Frontal cortex (tissue), 4 donors: ENCODE data around the gene CDK16. TPM values are rescaled to one million over a fixed set of nuclear protein-coding genes. Genes with fewer than 3 reads are reported as not detected.
A peak's percentile ranks its signal among the peaks of the same experiment; 100 is the strongest.

ENCODE experiments used
- DNase-seq, 2 donors: peaks; one replicate each; pipeline ENCODE4 v3.0.0; 2012; ENCODE audit warnings: low spot score in 2 of 2
- FAIRE-seq: peaks from 2 replicates; lab custom pipeline; 2012; peaks lifted over from hg19 to GRCh38; lab: Jason Lieb, UNC
- total RNA-seq: library from RNA; depleted of rRNA; stranded (reverse); fragments of >200 nt; gene quantifications from one replicate; pipeline ENCODE4 v1.2.3, GENCODE V29; 2014
- donor health status: control.
- donor health status: control.
- donor health status: control.

The CDK16 gene
- total RNA-seq, 1 donor from 2014 or later = 66.4 TPM

- no peak for DNase-seq
- no peak for FAIRE-seq
Observed at GRCh38 chrX:47202877-47203276, 15.6 kb upstream of the CDK16 start.

GRCh38 chrX:47204970-47205369, 13.5 kb upstream of the CDK16 start:
- FAIRE-seq (no peak), DNase-seq (no peak)

GRCh38 chrX:47206316-47206715, 12.2 kb upstream of the CDK16 start:
- DNase-seq (no peak), FAIRE-seq (no peak)

GRCh38 chrX:47208108-47208507, 10.4 kb upstream of the CDK16 start:
- FAIRE-seq = no peak
- DNase-seq = no peak

- no peak for DNase-seq
- FAIRE-seq = no peak
Observed at GRCh38 chrX:47209508-47210238, 8.8 kb upstream of the CDK16 start.

- DNase-seq (no peak), FAIRE-seq (no peak)
Observed at GRCh38 chrX:47210661-47211425, 7.6 kb upstream of the CDK16 start.

GRCh38 chrX:47212381-47213293, 5.8 kb upstream of the CDK16 start:
- no peak for DNase-seq
- no peak for FAIRE-seq

- FAIRE-seq (no peak), DNase-seq (no peak)
Observed at GRCh38 chrX:47214435-47215077, 3.9 kb upstream of the CDK16 start.

GRCh38 chrX:47215291-47215900, 3.1 kb upstream of the CDK16 start:
- DNase-seq (no peak), FAIRE-seq (no peak)

- no peak for FAIRE-seq
- DNase-seq = no peak
Observed at GRCh38 chrX:47216393-47216925, 2.0 kb upstream of the CDK16 start.

GRCh38 chrX:47217121-47217851, 1.2 kb upstream of the CDK16 start:
- FAIRE-seq (no peak), DNase-seq (peak in 1 of 2 donors; percentile 23)

GRCh38 chrX:47217852-47218279, 615 bp upstream of the CDK16 start:
- peak; percentile 88 for FAIRE-seq

GRCh38 chrX:47218920-47219815, 687 bp downstream of the CDK16 start:
- DNase-seq = peak in 1 of 2 donors; percentile 32
- no peak for FAIRE-seq

More at GRCh38 chrX:47217852-47218279, 615 bp upstream of the CDK16 start:
- DNase-seq = peak; percentile 80 to 91

- DNase-seq = no peak
- FAIRE-seq = no peak
Observed at GRCh38 chrX:47221756-47222155, 3.3 kb downstream of the CDK16 start.

GRCh38 chrX:47222751-47223350, 4.4 kb downstream of the CDK16 start:
- DNase-seq (no peak), FAIRE-seq (no peak)

GRCh38 chrX:47223476-47224250, 5.2 kb downstream of the CDK16 start:
- FAIRE-seq (no peak), DNase-seq (no peak)
